ENCODE results near the gene ARID1B. TPM values are rescaled to one million over a fixed set of nuclear protein-coding genes. Genes with fewer than 3 reads are reported as not detected.

The ARID1B gene
- total and polyA plus RNA-seq, 12 donors, result 13.3 to 85.6 (median 50.9) TPM

GRCh38 chr6:157123234-157123633 is 346.1 kb downstream of the ARID1B start:
- intact Hi-C loops (cut with DNase I), result no loop called here
- Histone ChIP-seq H3K27me3 (no peaks in the 10 kb centered on the region), H3K4me3 (no peak overlapping the region), H3K36me3 (replicated peaks in 1 of 2) (no peaks in the 10 kb centered on the region), H3K27ac (no peak overlapping the region), H3K9me3 (replicated peaks in 1 of 3) (no peaks in the 10 kb centered on the region), H3K4me1 (replicated peaks in 1 of 2) (peaks cover 0 to 9% of the 10 kb centered on the region in 2 donors)
- WGBS, 4 donors, result 90 to 100% (median 91%) methylated on average over 4 to 6 of the region's 6 CpGs
- TF ChIP-seq POLR2A (IDR thresholded peaks at IDR 0.05) (no peak), CTCF (IDR thresholded peaks at IDR 0.05) (no peak)
- no peak for DNase-seq

GRCh38 chr6:157124485-157125254 is 347.5 kb downstream of the ARID1B start:
- WGBS, 4 donors, result 89 to 94% (median 91%) methylated on average over 5 of the region's 5 CpGs
- intact Hi-C loops (cut with DNase I), result no loop called here
- no peak for DNase-seq
- no peaks in the 10 kb centered on the region for H3K27me3 ChIP-seq
- H3K9me3 ChIP-seq (replicated peaks in 1 of 3), result no peaks in the 10 kb centered on the region
- H3K4me1 ChIP-seq (replicated peaks in 1 of 2), result peaks cover 0 to 13% of the 10 kb centered on the region in 2 donors
- no peak overlapping the region for H3K27ac ChIP-seq
- TF ChIP-seq POLR2A (IDR thresholded peaks at IDR 0.05), result no peak
- no peak for TF ChIP-seq CTCF (IDR thresholded peaks at IDR 0.05)
- no peaks in the 10 kb centered on the region for H3K36me3 ChIP-seq (replicated peaks in 1 of 2)
- H3K4me3 ChIP-seq, result no peak overlapping the region

- H3K4me1 ChIP-seq (replicated peaks in 1 of 2), result peaks cover 0 to 13% of the 10 kb centered on the region in 2 donors
- TF ChIP-seq CTCF (IDR thresholded peaks at IDR 0.05) (no peak), POLR2A (IDR thresholded peaks at IDR 0.05) (no peak)
These were observed 348.4 kb downstream of the ARID1B start for GRCh38 chr6:157125531-157125930.

GRCh38 chr6:157126183-157127098 is 349.3 kb downstream of the ARID1B start:
- DNase-seq, result no peak
- intact Hi-C loops (cut with DNase I), result no loop called here
- no peak overlapping the region for H3K27ac ChIP-seq
- no peaks in the 10 kb centered on the region for H3K27me3 ChIP-seq
- TF ChIP-seq POLR2A (IDR thresholded peaks at IDR 0.05) (no peak), CTCF (IDR thresholded peaks at IDR 0.05) (no peak)
- H3K4me1 ChIP-seq (replicated peaks in 1 of 2), result peaks cover 0 to 12% of the 10 kb centered on the region in 2 donors
- H3K36me3 ChIP-seq (replicated peaks in 1 of 2), result no peaks in the 10 kb centered on the region
- H3K9me3 ChIP-seq (replicated peaks in 1 of 3), result no peaks in the 10 kb centered on the region
- no peak overlapping the region for H3K4me3 ChIP-seq
- 97 to 99% (median 97%) methylated on average over 11 of the region's 11 CpGs for WGBS, 4 donors

More at GRCh38 chr6:157125531-157125930, 348.4 kb downstream of the ARID1B start:
- WGBS, 4 donors, result 94 to 99% (median 96%) methylated on average over 7 of the region's 7 CpGs
- no peaks in the 10 kb centered on the region for H3K27me3 ChIP-seq
- no peaks in the 10 kb centered on the region for H3K9me3 ChIP-seq (replicated peaks in 1 of 3)
- H3K36me3 ChIP-seq (replicated peaks in 1 of 2), result no peaks in the 10 kb centered on the region
- no peak overlapping the region for H3K27ac ChIP-seq
- no peak for DNase-seq
- intact Hi-C loops (cut with DNase I), result no loop called here
- H3K4me3 ChIP-seq, result no peak overlapping the region

All from adrenal gland (tissue), 12 donors.